ENCODE results near the gene GRK5.

The GRK5 gene

DNA sequence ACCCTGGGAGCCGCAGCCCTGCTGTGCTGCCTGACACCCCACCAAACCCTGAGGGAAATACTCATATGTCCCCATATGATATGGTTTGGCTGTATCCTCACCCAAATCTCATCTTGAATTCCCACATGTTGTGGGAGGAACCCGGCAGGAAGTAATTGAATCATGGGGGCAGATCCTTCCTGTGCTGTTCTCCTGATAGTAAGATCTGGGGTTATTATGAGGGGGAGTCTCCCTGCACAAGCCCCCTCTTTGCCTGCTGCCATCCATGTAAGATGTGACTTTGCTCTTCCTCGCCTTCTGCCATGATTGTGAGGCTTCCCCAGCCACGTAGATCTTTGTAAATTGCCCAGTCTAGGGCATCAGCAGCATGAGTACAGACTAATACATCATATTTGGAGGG is 266.4 kb downstream of the GRK5 start:
- Histone ChIP-seq H3K4me3 (ENCODE audit: low read depth, low read length) (no peak overlapping the region), H3K27me3 (replicated peaks) (peaks cover 17% of the 10 kb centered on the region), H3K27ac (no peak overlapping the region), H3K36me3 (replicated peaks) (no peaks in the 10 kb centered on the region)
- in situ Hi-C loops (cut with HindIII; ENCODE audit: low pct_ligation_motif_present, low sequenced_read_pairs) = no loop called here
- no peak for DNase-seq
- TF ChIP-seq, protein P1, sequence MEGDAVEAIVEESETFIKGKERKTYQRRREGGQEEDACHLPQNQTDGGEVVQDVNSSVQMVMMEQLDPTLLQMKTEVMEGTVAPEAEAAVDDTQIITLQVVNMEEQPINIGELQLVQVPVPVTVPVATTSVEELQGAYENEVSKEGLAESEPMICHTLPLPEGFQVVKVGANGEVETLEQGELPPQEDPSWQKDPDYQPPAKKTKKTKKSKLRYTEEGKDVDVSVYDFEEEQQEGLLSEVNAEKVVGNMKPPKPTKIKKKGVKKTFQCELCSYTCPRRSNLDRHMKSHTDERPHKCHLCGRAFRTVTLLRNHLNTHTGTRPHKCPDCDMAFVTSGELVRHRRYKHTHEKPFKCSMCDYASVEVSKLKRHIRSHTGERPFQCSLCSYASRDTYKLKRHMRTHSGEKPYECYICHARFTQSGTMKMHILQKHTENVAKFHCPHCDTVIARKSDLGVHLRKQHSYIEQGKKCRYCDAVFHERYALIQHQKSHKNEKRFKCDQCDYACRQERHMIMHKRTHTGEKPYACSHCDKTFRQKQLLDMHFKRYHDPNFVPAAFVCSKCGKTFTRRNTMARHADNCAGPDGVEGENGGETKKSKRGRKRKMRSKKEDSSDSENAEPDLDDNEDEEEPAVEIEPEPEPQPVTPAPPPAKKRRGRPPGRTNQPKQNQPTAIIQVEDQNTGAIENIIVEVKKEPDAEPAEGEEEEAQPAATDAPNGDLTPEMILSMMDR (IDR thresholded peaks at IDR 0.05; ENCODE audit: low read depth, low read length, missing control alignments) = no peak

DNA sequence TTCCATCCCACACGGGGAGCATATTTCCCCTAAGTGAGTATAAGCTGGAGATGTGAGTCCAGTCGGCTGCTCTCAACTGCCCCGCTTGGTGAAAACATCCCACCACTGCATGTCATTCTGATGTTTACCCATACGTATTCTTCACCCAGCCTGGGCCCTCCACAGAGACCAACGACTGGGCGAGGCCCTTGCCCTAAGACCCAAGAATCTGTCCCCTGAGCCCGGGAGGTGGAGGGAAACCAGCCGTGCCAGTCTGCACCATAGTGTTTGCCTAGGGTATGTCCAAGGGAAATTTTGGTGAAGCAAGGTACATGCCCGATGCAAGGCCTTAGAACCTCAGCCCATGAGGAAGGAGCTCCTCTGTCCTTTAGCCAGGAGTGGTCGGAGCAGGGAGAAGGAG is 267.2 kb downstream of the GRK5 start:
- Histone ChIP-seq H3K4me3 (ENCODE audit: low read depth, low read length) (no peak overlapping the region), H3K27ac (no peak overlapping the region), H3K36me3 (replicated peaks) (no peaks in the 10 kb centered on the region), H3K27me3 (replicated peaks) (peaks cover 18% of the 10 kb centered on the region)
- TF ChIP-seq, protein P1 (IDR thresholded peaks at IDR 0.05; ENCODE audit: low read depth, low read length, missing control alignments) = no peak
- DNase-seq = no peak
- in situ Hi-C loops (cut with HindIII; ENCODE audit: low pct_ligation_motif_present, low sequenced_read_pairs) = no loop called here

DNA sequence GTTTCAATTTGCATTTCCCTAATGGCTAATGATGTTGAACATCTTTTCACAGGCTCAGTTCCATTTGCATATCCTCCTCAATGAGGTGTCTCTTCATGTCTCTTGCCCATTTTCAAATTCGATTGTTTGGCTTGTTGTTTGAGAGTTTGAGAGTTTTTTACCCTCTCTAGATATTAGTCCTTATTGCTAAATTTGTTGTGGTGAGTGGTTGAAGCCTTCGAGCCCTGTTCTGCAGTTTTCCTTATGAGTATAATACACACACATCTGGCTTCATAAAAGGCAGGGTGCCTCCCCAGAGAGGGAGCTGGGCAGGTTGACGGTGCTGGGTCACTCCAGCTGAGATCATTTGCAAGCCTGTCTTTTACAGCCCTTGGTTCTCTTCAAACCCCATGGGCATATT is 270.1 kb downstream of the GRK5 start:
- DNase-seq = no peak
- in situ Hi-C loops (cut with HindIII; ENCODE audit: low pct_ligation_motif_present, low sequenced_read_pairs) = no loop called here
- Histone ChIP-seq H3K27ac (no peak overlapping the region), H3K27me3 (replicated peaks) (peaks cover 16% of the 10 kb centered on the region), H3K36me3 (replicated peaks) (no peaks in the 10 kb centered on the region), H3K4me3 (ENCODE audit: low read depth, low read length) (no peak overlapping the region)
- TF ChIP-seq, protein P1 (IDR thresholded peaks at IDR 0.05; ENCODE audit: low read depth, low read length, missing control alignments) = no peak

DNA sequence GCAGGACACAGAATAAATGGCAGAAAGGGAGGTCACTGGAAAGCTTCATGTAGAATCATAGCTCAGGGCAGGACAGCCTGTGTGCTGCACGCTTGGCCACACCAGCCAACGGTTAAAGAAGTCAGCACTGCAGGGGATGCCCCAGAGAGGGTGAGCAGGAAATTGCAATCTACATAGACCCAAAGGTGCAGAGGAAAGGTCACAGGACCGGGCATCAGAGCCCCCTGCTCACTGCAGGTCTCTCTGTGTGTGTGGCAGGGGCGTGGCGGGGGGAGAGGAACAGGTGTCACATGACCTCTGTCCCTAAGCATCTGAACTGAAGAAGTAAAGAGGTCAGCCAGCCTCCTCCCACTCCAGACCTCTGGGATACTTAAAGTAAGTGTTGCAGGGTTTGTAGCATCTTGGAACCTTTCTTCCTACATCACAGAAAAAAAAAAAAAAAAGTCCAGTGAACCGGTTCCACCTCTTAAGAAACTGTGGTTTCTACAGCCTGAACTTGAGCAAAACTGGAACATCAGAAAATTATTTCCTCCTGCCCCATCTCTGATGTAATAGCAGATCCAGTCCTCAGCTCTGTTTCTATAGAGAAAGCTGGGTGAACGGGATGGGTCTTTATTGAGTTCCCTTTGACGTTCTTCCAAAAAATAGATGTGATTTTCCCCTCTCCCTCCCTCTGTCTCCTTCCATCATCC is 270.9 kb downstream of the GRK5 start:
- DNase-seq = no peak
- in situ Hi-C loops (cut with HindIII; ENCODE audit: low pct_ligation_motif_present, low sequenced_read_pairs) = no loop called here
- H3K27me3 ChIP-seq (replicated peaks) = peaks cover 16% of the 10 kb centered on the region
- TF ChIP-seq, protein P1 (IDR thresholded peaks at IDR 0.05; ENCODE audit: low read depth, low read length, missing control alignments) = no peak
- no peak overlapping the region for H3K27ac ChIP-seq
- no peak overlapping the region for H3K4me3 ChIP-seq (ENCODE audit: low read depth, low read length)
- no peaks in the 10 kb centered on the region for H3K36me3 ChIP-seq (replicated peaks)

DNA sequence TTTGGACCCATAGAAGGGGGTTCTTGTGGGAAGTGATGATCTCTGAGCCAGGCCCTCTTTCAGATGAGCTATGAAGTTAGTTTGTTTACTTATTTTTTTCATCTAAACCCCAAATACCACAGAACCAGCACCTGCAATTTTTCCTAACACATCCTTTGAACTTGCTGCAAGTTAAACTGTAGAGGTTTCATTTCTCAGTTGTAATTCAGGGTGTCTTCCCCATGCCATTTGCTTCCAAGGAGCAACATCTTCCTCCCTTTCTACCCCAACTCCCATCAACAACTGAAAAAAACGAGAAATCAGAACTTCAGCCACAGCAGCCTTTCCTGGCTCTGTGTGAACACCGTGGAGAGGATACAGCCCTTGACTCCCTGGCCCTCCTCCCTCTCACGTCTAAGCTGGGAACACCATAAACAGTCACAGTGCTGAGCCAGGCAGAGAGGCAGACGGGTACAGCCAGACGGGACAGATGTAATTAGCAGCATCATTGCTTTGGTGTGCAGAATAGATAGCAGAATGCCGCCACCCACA is 271.5 kb downstream of the GRK5 start:
- H3K27ac ChIP-seq = no peak overlapping the region
- DNase-seq = no peak
- TF ChIP-seq, protein P1 (IDR thresholded peaks at IDR 0.05; ENCODE audit: low read depth, low read length, missing control alignments) = no peak
- H3K27me3 ChIP-seq (replicated peaks) = peaks cover 16% of the 10 kb centered on the region
- H3K4me3 ChIP-seq (ENCODE audit: low read depth, low read length) = no peak overlapping the region
- in situ Hi-C loops (cut with HindIII; ENCODE audit: low pct_ligation_motif_present, low sequenced_read_pairs) = no loop called here
- H3K36me3 ChIP-seq (replicated peaks) = no peaks in the 10 kb centered on the region

DNA sequence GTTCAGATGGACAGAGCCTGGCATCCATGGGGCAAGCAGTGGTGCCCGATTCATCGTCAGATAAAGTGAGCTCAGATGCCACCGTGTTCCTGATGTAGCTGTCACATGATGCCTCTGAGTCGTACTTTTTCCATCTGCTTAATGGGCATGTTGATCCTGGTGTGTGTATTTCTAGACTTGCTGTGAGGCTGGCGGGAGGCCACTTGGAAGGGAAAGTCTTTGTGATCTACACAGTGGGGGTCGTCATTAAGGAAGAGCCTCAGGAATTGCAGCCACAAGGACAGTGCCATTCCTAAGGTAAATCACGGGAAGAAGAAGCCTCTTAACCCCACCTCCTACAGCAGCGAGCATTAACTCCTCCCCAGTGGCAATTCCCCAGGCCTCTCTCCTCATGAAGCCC is 272.2 kb downstream of the GRK5 start:
- peaks cover 16% of the 10 kb centered on the region for H3K27me3 ChIP-seq (replicated peaks)
- no peaks in the 10 kb centered on the region for H3K36me3 ChIP-seq (replicated peaks)
- no peak overlapping the region for H3K4me3 ChIP-seq (ENCODE audit: low read depth, low read length)
- TF ChIP-seq, protein P1 (IDR thresholded peaks at IDR 0.05; ENCODE audit: low read depth, low read length, missing control alignments) = no peak
- no peak overlapping the region for H3K27ac ChIP-seq
- in situ Hi-C loops (cut with HindIII; ENCODE audit: low pct_ligation_motif_present, low sequenced_read_pairs) = no loop called here
- DNase-seq = no peak

Data from brain microvascular endothelial cell (primary cell).